Brain pericyte (primary cell): Measurements from ENCODE around the gene DNAH17.

Experiments
- DNase-seq: peaks from one replicate; pipeline ENCODE4 v3.0.0-alpha.2; 2012; ENCODE audit warnings: low read depth, low spot score

Gene DNAH17

DNA sequence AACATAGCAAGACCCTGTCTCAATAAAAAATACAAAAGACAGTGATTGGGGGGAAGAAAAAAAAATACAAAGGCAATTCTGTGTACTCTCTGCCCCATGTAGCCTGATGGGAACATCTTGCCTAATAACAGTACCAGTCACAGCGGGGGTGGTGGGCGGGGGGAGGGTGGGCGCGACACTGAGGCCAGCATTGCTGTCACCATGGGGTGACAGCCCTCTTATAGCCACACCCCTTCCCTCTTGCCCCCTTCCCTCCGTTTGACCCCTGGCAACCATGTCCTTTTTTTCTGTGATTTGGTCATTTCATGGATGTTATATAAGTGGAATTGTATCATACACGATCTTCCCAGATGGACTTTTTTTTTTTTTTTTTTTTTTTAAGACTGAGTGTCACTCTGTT is 80.9 kb downstream of the DNAH17 start:
- no peak for DNase-seq

GRCh38 chr17:78495634-78496033 is 81.6 kb downstream of the DNAH17 start:
- DNase-seq: no peak

DNA sequence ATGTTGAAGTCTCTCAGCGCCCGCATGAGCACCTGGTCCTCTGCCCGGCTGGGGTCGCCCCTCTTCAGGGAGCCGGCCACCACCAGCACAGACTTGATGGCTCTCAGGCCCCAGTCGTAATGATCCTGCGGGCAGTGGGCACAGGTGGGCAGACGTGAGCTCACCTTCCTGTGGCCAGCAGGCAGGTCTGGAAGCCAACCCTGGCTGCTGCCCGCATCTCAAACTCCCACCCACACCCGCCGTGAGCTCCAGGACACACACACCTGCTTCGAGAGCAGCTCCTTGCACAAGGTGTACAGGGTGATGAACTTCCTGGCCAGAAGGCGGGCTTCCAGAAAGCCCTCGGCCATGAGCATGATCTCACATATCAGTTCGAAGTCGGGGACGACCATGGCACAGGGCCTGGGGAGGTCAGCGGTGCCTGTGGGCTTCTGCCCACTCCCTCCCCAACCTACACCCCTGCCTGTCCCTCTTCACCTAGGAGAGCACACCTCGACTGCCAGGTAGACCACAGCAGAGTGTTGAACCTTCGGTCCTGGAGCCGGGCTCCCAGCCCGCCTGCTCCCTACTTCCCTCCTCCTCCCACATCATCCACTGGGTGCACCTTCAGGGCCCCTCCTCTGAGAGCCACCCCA is 82.4 kb downstream of the DNAH17 start:
- no peak for DNase-seq

- no peak for DNase-seq
These were observed 83.1 kb downstream of the DNAH17 start for GRCh38 chr17:78493853-78494695.

DNA sequence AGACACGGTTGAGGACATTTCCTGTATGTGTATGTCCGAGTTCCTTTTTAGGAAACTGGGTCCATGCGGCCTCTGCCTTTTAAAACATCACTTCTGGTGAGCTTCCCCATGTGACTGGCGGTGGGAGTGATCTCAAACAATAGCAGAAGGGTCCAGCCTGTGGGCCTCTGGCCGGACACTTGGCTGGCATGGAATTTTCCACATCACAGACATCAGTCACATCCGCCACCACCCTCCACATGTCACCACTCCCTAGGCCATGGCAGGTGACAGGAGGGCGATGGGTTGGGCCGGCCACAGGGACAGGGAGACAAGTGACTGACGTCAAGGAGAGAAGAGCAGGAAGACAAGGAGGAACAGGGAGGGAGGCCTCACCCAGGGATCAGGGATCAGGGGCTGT is 83.7 kb downstream of the DNAH17 start:
- DNase-seq: no peak

DNA sequence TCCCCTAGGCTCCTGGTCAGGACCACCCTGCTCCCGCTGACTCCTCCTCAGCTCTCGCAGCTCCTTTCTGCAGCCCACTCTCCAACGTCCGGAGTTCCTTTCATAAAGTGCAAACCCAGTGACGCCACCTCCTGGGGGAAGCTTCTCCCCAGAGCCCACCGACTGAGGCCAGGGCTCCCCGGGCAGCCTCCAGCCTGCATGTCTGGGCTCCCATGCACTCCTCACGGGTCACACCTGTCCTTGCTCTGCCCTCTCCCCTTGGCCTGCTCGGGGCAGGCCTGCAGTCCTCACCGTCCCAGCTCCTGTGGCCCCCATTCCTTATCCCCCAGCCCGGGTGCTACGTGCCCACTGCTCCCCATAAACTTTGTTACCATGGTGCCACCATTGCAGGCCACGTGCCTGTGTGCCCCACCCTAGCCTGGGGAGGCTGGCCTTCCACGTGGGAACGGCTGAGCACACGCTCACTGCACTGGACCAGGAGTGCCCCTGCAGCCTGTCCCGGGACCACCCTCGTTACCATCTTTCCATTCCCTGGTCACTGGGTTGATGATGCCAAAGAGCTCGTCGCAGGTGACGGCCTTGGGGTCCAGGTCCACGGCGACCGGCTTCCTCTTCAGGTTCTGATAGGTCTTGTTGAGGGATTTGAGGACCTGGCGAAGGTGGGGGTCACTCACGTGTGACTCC is 84.9 kb downstream of the DNAH17 start:
- DNase-seq: no peak

- no peak for DNase-seq
These were observed 85.7 kb downstream of the DNAH17 start for GRCh38 chr17:78491236-78492115.

GRCh38 chr17:78490673-78491072 is 86.5 kb downstream of the DNAH17 start:
- DNase-seq: no peak

DNA sequence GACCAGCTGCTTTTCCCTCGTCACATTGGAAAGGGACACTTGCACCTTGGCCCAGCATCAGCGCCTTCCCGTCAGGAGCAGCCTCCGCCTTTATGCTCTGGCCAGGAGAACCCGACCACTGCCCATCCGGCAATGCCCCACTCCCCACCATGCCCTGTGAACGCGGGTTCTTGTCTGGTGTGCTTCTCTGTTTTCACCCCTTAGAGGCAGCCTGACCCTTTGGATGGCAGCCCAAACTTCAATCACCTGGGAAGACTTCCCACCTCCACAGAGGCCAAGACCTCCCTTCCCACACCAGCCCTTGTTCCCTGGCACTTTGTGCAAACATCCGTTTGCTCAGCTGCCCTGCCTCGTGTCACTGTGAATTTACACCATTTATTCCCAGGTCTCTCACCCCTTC is 87.0 kb downstream of the DNAH17 start:
- no peak for DNase-seq

- no peak for DNase-seq
These were observed 88.1 kb downstream of the DNAH17 start for GRCh38 chr17:78488867-78489634.

GRCh38 chr17:78488156-78488555 is 89.0 kb downstream of the DNAH17 start:
- DNase-seq: no peak

GRCh38 chr17:78486946-78487680 is 90.1 kb downstream of the DNAH17 start:
- DNase-seq: no peak

DNA sequence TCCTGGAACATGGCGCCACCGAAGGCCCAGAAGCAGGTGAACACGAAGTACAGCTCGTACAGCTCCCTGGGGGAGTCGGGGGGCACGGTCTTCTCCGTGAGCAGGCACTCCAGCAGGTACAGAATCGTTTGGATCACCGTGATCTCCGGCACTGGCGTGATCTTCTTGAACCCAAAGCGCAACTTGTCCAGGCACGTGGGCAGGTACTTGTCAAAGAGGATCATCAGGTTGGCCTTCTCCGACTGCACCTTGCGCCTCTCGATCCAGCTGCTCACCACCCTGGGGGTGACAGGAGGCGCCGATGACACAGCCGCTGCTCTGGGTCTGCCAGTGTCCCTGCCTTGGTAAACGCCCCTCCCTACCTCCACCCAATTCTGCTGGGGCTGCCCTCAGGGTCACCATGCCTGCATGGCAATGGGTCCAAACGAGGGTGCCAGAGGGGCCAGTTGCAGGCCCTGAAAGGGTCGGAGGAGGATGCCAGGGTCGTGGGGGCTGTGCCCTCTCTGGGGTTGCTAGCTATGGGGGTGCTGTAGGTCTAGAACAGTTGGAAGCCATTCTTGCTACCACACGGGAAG is 90.9 kb downstream of the DNAH17 start:
- DNase-seq: no peak

DNA sequence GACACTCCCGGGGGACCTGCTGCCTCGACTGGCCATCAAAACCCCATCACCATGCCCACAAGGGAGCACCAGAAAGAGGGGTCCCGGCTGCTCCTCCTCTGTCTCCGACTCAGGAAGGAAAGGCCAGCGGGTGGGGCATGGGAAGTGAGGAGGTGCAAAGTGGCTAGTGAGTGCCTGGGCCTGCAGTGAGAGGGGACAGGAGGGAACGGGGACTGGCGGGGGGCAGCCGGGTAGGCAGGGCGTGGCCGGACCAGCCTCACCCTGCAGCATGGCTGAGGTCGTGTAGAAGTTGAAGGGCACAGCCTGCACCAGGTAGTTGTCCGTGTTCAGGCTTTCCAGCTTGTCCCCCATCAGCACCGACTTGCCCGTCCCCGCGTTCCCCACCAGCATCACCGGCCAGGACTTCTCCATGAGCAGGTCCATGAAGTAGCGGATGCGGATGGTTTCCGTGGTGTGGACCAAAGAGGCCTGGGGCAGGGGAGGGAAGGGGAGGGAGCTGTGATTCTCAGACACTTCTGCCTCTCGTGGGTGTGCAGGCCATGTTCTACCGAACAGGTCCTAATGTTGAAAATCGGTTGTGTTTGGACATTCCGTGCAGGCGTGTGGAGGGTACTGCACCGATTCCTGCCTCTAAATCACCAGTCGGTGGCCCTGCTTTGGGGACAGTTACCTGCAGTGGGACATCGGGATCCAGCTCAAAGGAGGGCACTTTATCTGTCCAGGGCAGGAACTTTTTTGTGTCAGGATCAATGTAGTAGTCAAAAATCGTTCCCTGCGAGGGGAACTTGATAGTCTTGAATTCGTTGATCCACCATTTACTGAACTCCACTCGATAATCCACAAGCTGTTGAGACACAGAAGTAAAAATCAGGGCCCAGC is 91.7 kb downstream of the DNAH17 start:
- no peak for DNase-seq

DNA sequence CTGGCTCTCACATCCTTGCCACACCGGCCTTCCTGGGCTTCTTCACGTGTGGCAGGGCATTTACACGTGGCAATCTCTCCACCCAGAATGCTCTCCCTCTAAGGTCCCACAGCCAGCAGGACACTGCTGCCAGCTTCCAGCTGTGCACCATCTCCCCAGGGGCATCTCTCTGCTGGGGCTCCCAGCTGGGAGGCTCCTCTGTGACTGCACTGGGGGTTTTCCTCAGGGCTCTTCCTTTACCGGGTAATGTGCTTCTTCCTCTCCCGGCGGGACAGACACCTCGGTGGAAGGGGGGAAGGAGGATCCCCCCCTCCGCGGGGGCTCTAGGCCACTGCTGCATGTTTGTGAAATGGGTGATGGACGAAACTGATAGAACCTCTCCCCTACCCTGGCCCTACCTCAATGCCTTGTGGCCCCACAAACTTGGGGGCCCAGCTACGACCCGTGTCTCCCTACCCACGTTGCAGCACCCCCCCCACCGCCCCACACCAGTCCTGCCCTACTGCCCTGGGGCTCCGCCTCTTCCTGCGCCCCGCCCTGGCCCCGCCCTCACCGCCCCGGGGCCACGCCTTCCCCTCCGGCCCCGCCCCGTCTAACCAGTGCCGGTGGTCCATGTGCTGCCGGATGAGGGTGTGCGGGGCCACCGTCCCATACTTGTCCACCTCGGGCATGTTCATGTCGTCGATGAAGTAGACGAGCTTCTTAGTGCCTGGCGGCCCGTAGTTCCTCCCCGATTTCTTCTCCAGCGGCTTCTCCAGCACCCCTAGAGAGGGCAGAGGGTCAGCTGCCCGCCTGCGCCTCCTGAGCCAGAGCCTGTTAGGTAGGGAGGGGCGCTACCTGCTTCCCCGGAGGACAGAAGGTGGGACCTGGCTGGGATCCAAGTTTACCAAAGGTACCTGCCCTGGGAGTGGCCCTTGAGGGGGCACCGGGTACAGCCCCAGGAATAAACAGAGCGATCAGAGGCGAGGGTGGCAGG is 92.6 kb downstream of the DNAH17 start:
- DNase-seq: no peak

DNA sequence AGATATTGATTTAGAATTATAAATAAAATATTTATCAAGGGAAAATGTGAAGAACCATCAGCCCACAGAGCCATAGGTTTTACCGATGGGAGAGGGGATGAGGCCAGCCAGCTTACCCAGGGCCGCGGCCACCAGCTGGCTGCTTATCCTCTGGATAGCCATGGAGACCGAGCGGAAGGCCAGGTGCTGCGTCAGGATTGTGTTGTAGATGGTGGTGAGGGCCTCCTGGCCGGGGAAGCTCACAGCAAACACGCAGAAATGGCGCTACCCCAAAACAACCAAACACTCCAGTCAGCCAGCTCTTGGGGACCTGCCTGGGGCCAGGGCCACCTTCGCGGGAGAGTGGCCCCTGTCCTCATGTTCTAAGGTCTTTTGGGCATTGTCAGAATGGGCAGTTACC is 97.8 kb downstream of the DNAH17 start:
- no peak for DNase-seq

DNA sequence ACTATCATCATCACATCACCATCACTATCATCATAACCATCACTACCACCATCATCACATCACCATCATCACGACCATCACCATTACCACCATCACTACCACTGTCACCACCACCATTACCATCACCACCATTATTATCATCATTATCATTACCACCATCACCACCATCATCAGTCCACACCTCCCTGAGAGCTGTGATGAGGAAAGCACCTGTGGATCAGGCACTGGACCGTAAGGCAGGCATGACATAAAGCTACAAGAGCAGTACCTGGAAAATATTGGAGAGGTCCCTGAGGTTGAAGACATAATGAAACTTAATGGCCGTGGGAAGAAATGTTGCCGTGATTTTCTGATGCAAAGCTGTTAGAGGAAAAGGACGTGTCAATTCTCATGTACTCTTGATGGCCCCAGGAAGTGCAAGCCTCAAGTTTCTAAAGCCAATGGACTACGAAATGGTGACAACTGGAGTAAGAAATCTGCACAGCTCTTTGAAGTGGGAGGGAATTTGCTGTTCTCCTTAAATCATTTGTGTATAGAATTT is 98.4 kb downstream of the DNAH17 start:
- DNase-seq: no peak
